NOMO-1 (cell line): Measurements from ENCODE around the gene RAI1.

Experiments used
- DNase-seq, 2 experiments: peaks; one replicate each; lab custom pipeline; 2025; ENCODE audit not compliant: unreplicated experiment in 2 of 2; lab: John Stamatoyannopoulos, UW

Gene RAI1

GRCh38 chr17:17781591-17782496, 100.6 kb downstream of the RAI1 start:
- no peak for DNase-seq

- DNase-seq: no peak
Measured at GRCh38 chr17:17782523-17783115, 101.4 kb downstream of the RAI1 start.

- no peak for DNase-seq
Measured at GRCh38 chr17:17783116-17783824, 102.0 kb downstream of the RAI1 start.

DNA sequence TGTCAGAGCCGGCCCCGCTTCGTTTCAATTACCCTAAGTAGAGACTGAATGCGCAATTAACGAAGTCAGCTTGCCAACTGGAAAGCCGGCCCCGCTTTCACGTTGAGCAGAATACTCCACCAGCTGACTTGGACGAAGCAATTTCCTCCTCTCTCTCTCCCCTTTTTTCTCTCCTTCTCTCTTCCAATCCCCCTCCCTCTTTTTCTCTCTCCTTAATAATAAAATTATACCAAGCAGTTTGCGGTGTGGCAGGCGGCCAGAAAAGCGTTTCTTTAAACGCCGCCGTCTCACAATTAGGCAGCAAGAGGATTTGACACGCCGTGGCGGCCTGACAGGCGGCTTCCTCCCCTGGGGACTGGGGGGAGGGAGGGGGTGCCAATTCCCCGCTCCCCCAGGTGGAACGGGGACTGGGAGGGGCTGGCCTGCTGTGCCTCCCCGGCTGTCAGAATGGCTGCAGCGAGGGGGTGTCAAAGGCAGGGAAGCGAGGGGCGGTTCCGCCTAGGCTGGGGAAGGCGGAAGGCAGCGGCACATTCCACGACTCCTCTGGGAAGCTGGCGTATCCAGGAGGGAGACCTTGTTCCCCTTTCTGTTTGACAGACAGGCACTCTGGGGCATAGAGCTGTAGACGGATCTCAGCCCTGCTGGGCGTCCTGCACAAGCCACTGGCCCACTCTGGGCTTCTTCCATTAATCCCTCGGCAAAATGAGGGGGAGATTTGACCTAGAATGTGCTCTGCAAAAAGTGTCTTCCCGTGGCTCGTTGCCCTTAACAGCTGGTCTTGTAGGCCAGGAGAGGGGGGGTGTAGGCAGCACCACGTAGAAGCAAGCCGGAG, 102.8 kb downstream of the RAI1 start:
- DNase-seq: no peak

GRCh38 chr17:17784657-17785267, 103.5 kb downstream of the RAI1 start:
- DNase-seq: no peak

GRCh38 chr17:17785407-17785806, 104.1 kb downstream of the RAI1 start:
- no peak for DNase-seq

GRCh38 chr17:17786998-17787397, 105.7 kb downstream of the RAI1 start:
- DNase-seq: no peak

GRCh38 chr17:17787568-17787967, 106.3 kb downstream of the RAI1 start:
- no peak for DNase-seq

DNA sequence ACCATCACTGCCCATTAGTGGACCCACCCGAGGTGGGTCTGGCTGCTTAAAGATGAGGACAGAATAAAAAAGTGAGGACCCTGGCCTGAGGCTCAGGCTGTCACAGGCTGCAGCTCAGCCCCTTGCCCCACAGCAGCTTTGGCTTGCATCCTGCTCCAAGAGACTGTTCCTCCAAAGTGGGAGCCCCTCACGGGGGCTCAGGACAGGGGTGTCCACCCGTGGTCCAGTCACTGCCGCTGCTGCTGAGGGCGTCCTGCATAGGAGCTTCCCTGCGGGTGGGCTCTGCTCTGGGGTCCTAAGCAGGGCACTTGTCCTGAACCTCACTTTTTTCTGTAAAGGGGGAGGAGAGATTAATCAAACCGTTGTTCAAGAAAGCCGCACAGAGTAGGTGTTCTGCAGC, 107.7 kb downstream of the RAI1 start:
- no peak for DNase-seq

DNA sequence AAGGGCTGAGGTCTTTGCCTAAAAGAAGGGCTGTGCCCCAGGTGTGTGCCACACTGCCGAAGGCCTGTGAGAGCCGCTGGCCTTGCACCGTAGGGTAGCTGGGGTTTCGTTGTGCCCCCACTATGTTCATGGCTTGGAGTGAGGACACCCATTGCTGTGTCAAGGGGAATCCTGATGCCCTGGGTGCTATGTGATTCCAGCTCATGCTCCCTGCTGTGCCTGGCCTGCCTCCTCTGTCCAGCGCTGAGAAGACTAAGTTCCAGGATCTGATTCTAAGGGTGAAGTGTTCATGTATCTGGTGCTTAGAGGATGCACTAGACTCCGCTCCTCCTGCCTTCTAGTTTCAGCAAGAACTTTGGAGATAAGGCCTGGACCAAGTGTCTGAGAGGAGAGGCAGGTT, 108.2 kb downstream of the RAI1 start:
- no peak for DNase-seq

DNA sequence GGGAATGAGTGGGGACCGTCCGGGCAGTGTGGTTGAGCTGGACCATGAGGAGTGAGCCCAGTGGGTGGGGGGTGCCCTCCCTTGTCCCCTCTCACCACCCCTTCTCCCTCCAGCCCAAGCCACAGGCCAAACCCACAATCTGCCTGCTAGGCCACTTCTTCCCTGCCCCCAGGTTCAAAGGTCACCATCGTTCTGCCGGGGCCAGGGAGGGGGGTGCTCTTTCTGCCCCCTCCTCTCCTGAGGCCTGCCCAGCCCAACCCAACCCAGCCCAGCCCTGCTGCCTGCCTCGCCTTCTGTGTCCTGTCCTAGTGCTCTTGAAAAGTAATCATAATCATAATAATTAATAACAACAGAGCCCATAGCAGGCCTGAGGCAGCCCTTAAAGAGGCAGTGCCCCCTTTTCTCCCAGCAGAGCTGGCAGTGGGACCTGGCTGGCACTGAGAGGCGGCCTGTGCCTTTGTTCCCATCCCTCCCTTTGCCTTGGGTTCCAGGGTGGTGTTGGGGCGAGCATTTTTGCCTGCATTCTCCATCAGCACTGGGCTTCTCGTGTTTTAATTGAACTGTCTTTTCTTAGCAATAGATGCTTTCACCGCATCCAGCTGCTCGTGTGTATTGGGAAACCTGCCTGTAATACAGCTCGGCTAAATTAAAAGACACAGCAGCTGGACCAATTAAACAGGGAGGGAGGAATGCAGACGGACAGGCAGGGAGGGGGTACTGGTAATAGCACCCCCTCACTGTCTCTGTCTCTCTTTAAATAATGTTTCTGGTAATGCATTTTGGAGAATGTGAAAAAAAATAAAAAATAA, 108.8 kb downstream of the RAI1 start:
- DNase-seq: no peak

- DNase-seq: no peak
Measured at GRCh38 chr17:17790637-17791464, 109.6 kb downstream of the RAI1 start.

DNA sequence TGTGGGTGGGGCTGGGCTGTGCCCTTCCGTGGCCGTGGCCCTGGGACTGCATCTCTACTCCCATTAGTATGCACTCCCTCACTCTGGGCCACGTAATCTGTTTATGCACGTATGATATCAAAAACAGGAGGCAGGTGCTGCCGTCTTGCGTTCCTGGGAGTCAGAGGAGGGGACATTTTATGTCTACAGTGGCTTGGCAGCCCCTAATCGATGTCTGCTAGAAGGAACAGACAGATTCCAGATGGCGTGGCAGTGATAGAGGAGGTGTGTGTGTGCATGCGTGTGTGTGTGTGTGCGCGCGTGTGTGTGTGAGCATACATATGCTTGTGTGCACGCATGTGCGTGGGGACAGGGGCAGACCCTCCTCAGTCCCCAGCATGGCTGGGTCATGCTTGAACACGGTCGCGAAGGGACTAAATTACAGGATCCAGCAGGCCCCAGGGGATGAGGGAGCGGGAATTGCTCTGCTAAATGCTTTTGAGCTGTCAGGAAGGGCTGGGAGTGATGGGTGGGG, 110.8 kb downstream of the RAI1 start:
- DNase-seq: no peak

- no peak for DNase-seq
Measured at GRCh38 chr17:17792551-17793377, 111.5 kb downstream of the RAI1 start.

DNA sequence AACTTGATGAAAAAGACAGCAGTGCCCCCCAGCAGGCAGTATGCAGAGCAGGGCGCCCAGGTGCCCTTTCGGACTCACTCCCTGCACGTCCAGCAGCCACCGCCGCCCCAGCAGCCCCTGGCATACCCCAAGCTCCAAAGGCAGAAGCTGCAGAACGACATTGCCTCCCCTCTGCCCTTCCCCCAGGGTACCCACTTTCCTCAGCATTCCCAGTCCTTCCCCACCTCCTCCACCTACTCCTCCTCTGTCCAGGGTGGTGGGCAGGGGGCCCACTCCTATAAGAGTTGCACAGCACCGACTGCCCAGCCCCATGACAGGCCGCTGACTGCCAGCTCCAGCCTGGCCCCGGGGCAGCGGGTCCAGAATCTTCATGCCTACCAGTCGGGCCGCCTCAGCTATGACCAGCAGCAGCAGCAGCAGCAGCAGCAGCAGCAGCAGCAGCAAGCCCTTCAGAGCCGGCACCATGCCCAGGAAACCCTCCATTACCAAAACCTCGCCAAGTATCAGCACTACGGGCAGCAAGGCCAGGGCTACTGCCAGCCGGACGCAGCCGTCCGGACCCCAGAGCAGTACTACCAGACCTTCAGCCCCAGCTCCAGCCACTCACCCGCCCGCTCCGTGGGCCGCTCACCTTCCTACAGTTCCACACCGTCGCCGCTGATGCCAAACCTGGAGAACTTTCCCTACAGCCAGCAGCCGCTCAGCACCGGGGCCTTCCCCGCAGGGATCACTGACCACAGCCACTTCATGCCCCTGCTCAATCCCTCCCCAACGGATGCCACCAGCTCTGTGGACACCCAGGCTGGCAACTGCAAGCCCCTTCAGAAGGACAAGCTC, 112.3 kb downstream of the RAI1 start:
- DNase-seq: no peak

DNA sequence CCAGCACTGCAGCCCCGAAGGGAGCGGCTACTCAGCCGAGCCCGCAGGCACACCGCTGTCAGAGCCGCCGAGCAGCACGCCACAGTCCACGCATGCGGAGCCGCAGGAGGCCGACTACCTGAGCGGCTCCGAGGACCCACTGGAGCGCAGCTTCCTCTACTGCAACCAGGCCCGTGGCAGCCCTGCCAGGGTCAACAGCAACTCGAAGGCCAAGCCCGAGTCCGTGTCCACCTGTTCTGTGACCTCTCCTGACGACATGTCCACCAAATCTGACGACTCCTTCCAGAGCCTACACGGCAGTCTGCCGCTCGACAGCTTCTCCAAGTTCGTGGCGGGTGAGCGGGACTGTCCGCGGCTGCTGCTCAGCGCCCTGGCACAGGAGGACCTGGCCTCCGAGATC, 113.1 kb downstream of the RAI1 start:
- no peak for DNase-seq

GRCh38 chr17:17795296-17795695, 114.0 kb downstream of the RAI1 start:
- no peak for DNase-seq
